ENCODE results near the gene SPAM1.
"Not testable (repeated sequence)": the region's sequence is repeated elsewhere in the genome, so short reads cannot be mapped to it uniquely, and the experiment has no call there.

Gene SPAM1

GRCh38 chr7:123993996-123994395 is 69.0 kb downstream of the SPAM1 start:
- no peak overlapping the region for H3K4me3 ChIP-seq (ENCODE audit: control insufficient read depth, low read depth, low read length)
- DNase-seq (ENCODE audit: low read depth): no peak
- TF ChIP-seq CTCF (IDR thresholded peaks at IDR 0.05; ENCODE audit: control insufficient read depth, insufficient read depth, low read depth, low read length, missing control alignments): no peak

- no peak overlapping the region for H3K4me3 ChIP-seq (ENCODE audit: control insufficient read depth, low read depth, low read length)
- no peak for TF ChIP-seq CTCF (IDR thresholded peaks at IDR 0.05; ENCODE audit: control insufficient read depth, insufficient read depth, low read depth, low read length, missing control alignments)
- DNase-seq (ENCODE audit: low read depth): no peak
Measured at GRCh38 chr7:123994449-123994848, 69.4 kb downstream of the SPAM1 start.

GRCh38 chr7:123995617-123996326 is 70.7 kb downstream of the SPAM1 start:
- no peak for TF ChIP-seq CTCF (IDR thresholded peaks at IDR 0.05; ENCODE audit: control insufficient read depth, insufficient read depth, low read depth, low read length, missing control alignments)
- H3K4me3 ChIP-seq (ENCODE audit: control insufficient read depth, low read depth, low read length): no peak overlapping the region
- DNase-seq (ENCODE audit: low read depth): no peak

GRCh38 chr7:123996327-123996625 is 71.2 kb downstream of the SPAM1 start:
- H3K4me3 ChIP-seq (ENCODE audit: control insufficient read depth, low read depth, low read length): no peak overlapping the region
- no peak for DNase-seq (ENCODE audit: low read depth)
- no peak for TF ChIP-seq CTCF (IDR thresholded peaks at IDR 0.05; ENCODE audit: control insufficient read depth, insufficient read depth, low read depth, low read length, missing control alignments)

GRCh38 chr7:123998921-123999320 is 73.9 kb downstream of the SPAM1 start:
- no peak for TF ChIP-seq CTCF (IDR thresholded peaks at IDR 0.05; ENCODE audit: control insufficient read depth, insufficient read depth, low read depth, low read length, missing control alignments)
- DNase-seq (ENCODE audit: low read depth): no peak
- no peak overlapping the region for H3K4me3 ChIP-seq (ENCODE audit: control insufficient read depth, low read depth, low read length)

- H3K4me3 ChIP-seq (ENCODE audit: control insufficient read depth, low read depth, low read length): no peak overlapping the region
- no peak for DNase-seq (ENCODE audit: low read depth)
- TF ChIP-seq CTCF (IDR thresholded peaks at IDR 0.05; ENCODE audit: control insufficient read depth, insufficient read depth, low read depth, low read length, missing control alignments): no peak
Measured at GRCh38 chr7:123999703-124000102, 74.7 kb downstream of the SPAM1 start.

- H3K4me3 ChIP-seq (ENCODE audit: control insufficient read depth, low read depth, low read length): not testable (repeated sequence)
Measured at GRCh38 chr7:124008296-124008695, 83.3 kb downstream of the SPAM1 start.

More at GRCh38 chr7:124008296-124008695, 83.3 kb downstream of the SPAM1 start:
- DNase-seq (ENCODE audit: low read depth): not testable (repeated sequence)
